HUES64 (cell line): Measurements from ENCODE around the gene NOTO.
"Not testable (repeated sequence)": the region's sequence is repeated elsewhere in the genome, so short reads cannot be mapped to it uniquely, and the experiment has no call there.

Experiments used
- H3K27ac ChIP-seq: 2 replicates; pipeline ENCODE4 v1.7.0; 2013; ENCODE audit warnings: low read depth, low read length, inconsistent platforms
- H3K27me3 ChIP-seq: 2 replicates; pipeline ENCODE4 v1.6.1; 2013; ENCODE audit warnings: mild to moderate bottlenecking, low read length; ENCODE audit not compliant: insufficient read depth
- H3K36me3 ChIP-seq: 2 replicates; pipeline ENCODE4 v1.6.1; 2013; ENCODE audit warnings: mild to moderate bottlenecking, low read length; ENCODE audit not compliant: insufficient read depth
- H3K4me1 ChIP-seq: 2 replicates; pipeline ENCODE4 v1.6.1; 2013; ENCODE audit warnings: mild to moderate bottlenecking, low read length, moderate library complexity; ENCODE audit not compliant: insufficient read depth
- H3K4me3 ChIP-seq: 2 replicates; pipeline ENCODE4 v1.5.1; 2013; ENCODE audit warnings: mild to moderate bottlenecking, low read length, moderate library complexity
- H3K9ac ChIP-seq: 2 replicates; pipeline ENCODE4 v1.6.1; 2013; ENCODE audit warnings: mild to moderate bottlenecking, low read depth, low read length
- H3K9me3 ChIP-seq: 2 replicates; pipeline ENCODE4 v1.6.1; 2013; ENCODE audit warnings: low read depth, low read length; ENCODE audit not compliant: insufficient read depth
- WGBS: fragments of 150-250, 120-280 bp; methylation state at CpG from one replicate; pipeline ENCODE4 v1.1.7; 2013; ENCODE audit warnings: missing lambda C conversion rate; 5-methylcytosine and 5-hydroxymethylcytosine counted together

Gene NOTO

GRCh38 chr2:73174244-73174643, 28.1 kb upstream of the NOTO start:
- H3K36me3 ChIP-seq, result no peaks in the 10 kb centered on the region
- peaks cover 66% of the 10 kb centered on the region for H3K27me3 ChIP-seq
- no peak overlapping the region for H3K9ac ChIP-seq
- H3K9me3 ChIP-seq, result no peaks in the 10 kb centered on the region
- whole genome bisulfite sequencing, result 88% methylated on average over 10 of the region's 10 CpGs
- no peak overlapping the region for H3K27ac ChIP-seq
- peaks cover 11% of the 10 kb centered on the region for H3K4me1 ChIP-seq
- no peak overlapping the region for H3K4me3 ChIP-seq

DNA sequence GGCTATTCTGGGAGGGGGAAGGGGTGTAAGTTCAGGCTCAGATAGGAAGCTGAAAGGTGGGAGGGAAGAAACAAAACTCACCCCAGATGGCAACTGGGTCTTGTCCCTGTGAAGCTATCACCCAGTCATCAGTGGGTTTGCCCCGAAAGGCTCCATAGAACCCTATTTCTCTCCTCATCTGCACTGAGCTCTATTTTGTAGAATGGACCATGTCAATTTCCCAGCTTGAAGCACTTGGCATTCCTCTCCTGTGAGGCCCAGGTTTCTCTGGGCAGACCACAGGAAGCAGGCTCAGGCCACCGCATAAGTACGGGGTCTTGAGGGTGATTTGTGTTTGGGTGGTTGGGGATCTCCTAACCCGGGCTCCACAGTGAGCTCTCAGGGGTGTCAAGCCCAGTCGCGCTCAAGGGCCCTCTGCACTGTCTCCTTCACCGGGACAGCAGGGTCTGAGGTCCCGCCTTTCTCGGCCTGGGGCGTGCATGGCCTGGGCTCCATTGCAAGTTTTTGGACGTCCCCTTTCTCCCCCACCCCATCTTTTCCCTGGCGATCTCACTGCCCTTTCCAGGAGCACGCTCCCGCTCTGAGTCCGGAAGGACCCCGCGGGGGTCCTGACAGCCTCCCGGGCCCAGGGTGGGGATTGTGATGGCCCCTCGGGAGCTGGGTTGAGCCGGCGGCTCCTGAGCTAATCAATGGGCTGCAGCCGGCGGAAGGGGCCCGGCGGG, 27.3 kb upstream of the NOTO start:
- peak overlapping the region; percentile 57 for H3K4me3 ChIP-seq
- no peaks in the 10 kb centered on the region for H3K9me3 ChIP-seq
- H3K27ac ChIP-seq, result no peak overlapping the region
- 0 out of 2 replicates have a peak overlapping the region, but pooled peaks have one; percentile 32 for H3K9ac ChIP-seq
- H3K4me1 ChIP-seq, result peaks cover 11% of the 10 kb centered on the region
- H3K36me3 ChIP-seq, result no peaks in the 10 kb centered on the region
- H3K27me3 ChIP-seq, result peaks cover 75% of the 10 kb centered on the region
- 6% methylated on average over 25 of the region's 25 CpGs for WGBS

GRCh38 chr2:73175663-73176204, 26.6 kb upstream of the NOTO start:
- peaks cover 80% of the 10 kb centered on the region for H3K27me3 ChIP-seq
- no peak overlapping the region for H3K27ac ChIP-seq
- H3K4me1 ChIP-seq, result peaks cover 11% of the 10 kb centered on the region
- H3K9ac ChIP-seq, result 0 out of 2 replicates have a peak overlapping the region, but pooled peaks have one; percentile 32
- under 1% methylated on average over 58 of the region's 59 CpGs for WGBS
- peak overlapping the region; percentile 57 for H3K4me3 ChIP-seq
- H3K9me3 ChIP-seq, result no peaks in the 10 kb centered on the region
- H3K36me3 ChIP-seq, result no peaks in the 10 kb centered on the region

DNA sequence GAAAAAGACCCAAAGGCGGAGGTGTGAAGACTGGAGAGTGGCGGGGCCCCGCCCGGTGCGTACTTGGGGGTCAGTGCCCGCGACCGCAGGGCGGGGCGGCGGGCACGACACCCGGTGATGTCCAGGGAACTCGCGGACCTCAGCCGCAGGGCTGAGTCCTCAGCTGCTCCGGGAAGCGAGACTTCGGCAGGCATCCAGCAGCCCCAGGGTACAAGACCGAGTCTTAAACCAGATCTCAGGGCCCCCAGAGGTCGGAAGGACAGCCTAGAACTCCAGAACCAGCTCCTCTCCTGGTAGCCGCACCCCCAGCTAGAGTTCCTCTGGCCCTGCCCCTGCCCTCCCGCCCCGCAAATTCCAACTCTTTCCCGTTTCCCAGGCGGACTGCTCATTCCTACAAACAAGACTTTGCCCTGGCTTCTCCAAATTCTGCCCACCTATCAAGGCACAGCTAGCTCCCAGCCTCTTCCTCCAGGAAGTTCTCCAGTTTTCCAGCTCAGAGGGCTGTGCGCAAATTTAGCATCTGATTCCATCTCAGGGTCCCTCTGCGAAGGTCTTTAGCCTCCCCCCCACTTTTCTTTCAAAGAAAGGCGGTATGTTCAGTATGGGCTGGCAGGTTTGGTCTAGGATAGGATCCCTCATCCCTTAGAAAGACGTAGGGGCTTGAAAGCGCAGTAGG, 26.0 kb upstream of the NOTO start:
- peaks cover 11% of the 10 kb centered on the region for H3K4me1 ChIP-seq
- H3K27ac ChIP-seq, result no peak overlapping the region
- H3K9me3 ChIP-seq, result no peaks in the 10 kb centered on the region
- peak overlapping the region; percentile 57 for H3K4me3 ChIP-seq
- no peak overlapping the region for H3K9ac ChIP-seq
- H3K36me3 ChIP-seq, result no peaks in the 10 kb centered on the region
- WGBS, result 2% methylated on average over 31 of the region's 31 CpGs
- peaks cover 80% of the 10 kb centered on the region for H3K27me3 ChIP-seq

DNA sequence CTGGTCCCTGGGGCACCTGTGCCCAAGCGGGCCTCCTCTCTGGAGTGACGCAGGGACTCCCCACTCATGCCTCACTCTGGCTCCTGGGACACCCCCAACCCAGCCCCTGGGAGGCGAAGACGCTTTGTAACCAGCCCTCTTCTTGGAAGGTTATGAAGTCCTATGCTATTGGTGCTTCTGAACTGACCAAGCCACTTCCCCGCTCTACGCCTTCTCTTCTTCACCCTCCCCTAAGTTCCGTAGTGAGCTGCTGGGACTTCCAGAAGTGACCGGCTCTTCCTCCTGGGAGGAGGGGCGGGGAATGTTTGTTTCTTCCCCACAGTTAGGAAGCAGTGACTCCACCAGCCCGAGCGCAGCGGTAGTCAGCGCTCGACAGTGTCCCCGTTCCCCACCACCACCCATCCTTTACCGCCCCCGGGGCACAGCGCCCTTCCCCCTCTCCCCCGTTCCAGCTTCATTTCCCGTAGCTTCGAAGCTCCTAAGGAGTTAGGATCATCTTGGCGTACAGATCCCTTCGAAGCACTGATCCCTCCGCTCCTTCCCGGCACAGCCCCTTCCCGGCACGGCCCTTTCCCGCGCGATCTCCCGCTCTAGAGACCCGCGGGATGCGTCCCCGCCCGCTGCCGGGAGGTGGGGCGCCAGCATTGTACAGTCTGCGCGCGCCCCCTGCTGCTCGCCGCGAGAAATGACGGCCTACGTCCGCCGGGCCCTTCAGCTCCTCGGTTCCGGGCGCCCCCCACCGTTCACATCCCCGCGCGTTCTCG, 25.3 kb upstream of the NOTO start:
- Histone ChIP-seq H3K4me3 (peak overlapping the region; percentile 57), H3K9me3 (no peaks in the 10 kb centered on the region), H3K27me3 (peaks cover 80% of the 10 kb centered on the region), H3K36me3 (no peaks in the 10 kb centered on the region), H3K27ac (no peak overlapping the region), H3K4me1 (peaks cover 11% of the 10 kb centered on the region), H3K9ac (no peak overlapping the region)
- WGBS, result under 1% methylated on average over 51 of the region's 56 CpGs

DNA sequence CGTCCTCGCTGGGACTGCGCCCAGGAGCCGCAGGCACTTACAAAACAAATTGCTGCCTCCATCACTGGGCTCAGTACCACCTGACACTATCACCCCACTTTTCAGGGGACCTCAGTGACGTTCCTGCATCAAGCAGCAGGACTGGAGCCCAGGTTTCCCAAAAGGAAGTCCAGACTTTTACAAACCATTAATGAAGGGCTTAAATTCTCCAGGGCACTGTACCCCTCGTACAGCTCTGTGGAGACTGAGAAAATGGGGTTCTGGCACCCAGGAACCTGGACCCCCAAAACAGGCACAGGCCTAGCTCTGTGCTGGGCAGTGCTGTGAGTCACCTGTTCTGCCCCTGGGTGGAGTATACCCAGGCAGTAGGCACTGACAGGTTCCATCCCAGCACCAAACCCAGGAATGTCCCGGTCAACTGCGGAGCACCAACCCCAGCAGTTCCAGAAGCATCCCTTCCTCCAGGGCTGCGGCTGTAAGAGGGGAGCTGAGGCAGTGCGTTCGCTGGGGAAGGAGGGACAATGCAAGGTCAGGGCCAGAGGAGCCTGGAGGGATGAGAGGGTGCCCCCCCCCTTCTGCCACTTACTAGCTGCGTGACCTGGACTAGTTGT, 24.6 kb upstream of the NOTO start:
- peaks cover 11% of the 10 kb centered on the region for H3K4me1 ChIP-seq
- H3K36me3 ChIP-seq, result no peaks in the 10 kb centered on the region
- 28% methylated on average over 12 of the region's 12 CpGs for WGBS
- no peak overlapping the region for H3K27ac ChIP-seq
- peak overlapping the region; percentile 57 for H3K4me3 ChIP-seq
- H3K9me3 ChIP-seq, result no peaks in the 10 kb centered on the region
- no peak overlapping the region for H3K9ac ChIP-seq
- H3K27me3 ChIP-seq, result peaks cover 80% of the 10 kb centered on the region

DNA sequence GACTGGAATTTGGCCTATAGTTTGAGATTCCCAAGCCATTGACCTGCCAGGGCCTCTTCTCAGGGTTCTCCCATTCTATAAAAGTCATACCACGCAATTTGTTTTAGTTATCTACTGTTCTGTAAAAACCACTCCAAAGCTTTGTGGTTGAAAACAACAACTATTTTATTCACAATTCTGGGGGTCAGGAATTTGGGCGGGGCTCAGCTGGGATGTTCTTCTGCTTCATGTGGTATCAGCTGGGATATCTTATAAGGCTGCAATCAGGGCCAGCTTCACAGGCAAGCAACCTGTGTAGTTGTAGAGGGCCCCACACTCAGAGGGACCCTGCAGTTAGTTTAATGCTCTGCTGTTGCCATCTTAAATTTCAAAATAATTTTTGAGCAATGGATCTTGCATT, 16.4 kb upstream of the NOTO start:
- no peak overlapping the region for H3K27ac ChIP-seq
- H3K4me1 ChIP-seq, result no peaks in the 10 kb centered on the region
- no peaks in the 10 kb centered on the region for H3K9me3 ChIP-seq
- 93% methylated on average over 2 of the region's 2 CpGs for WGBS
- H3K9ac ChIP-seq, result no peak overlapping the region
- no peaks in the 10 kb centered on the region for H3K36me3 ChIP-seq
- peaks cover 22% of the 10 kb centered on the region for H3K27me3 ChIP-seq
- H3K4me3 ChIP-seq, result no peak overlapping the region

- peaks cover 11% of the 10 kb centered on the region for H3K4me1 ChIP-seq
- H3K27me3 ChIP-seq, result peaks cover 17% of the 10 kb centered on the region
- H3K36me3 ChIP-seq, result no peaks in the 10 kb centered on the region
- H3K27ac ChIP-seq, result no peak overlapping the region
- no peaks in the 10 kb centered on the region for H3K9me3 ChIP-seq
- H3K9ac ChIP-seq, result no peak overlapping the region
- 46% methylated on average over 2 of the region's 2 CpGs for WGBS
- H3K4me3 ChIP-seq, result no peak overlapping the region
These were observed 14.8 kb upstream of the NOTO start for GRCh38 chr2:73187549-73187948.

- H3K9me3 ChIP-seq, result no peaks in the 10 kb centered on the region
- H3K4me1 ChIP-seq, result peaks cover under 1% of the 10 kb centered on the region; the same call in 1 of the 2 replicates
- H3K9ac ChIP-seq, result no peak overlapping the region
- H3K27me3 ChIP-seq, result peaks cover 16% of the 10 kb centered on the region
- H3K27ac ChIP-seq, result no peak overlapping the region
- no peaks in the 10 kb centered on the region for H3K36me3 ChIP-seq
- no peak overlapping the region for H3K4me3 ChIP-seq
These were observed 4.8 kb upstream of the NOTO start for GRCh38 chr2:73197579-73197978.

DNA sequence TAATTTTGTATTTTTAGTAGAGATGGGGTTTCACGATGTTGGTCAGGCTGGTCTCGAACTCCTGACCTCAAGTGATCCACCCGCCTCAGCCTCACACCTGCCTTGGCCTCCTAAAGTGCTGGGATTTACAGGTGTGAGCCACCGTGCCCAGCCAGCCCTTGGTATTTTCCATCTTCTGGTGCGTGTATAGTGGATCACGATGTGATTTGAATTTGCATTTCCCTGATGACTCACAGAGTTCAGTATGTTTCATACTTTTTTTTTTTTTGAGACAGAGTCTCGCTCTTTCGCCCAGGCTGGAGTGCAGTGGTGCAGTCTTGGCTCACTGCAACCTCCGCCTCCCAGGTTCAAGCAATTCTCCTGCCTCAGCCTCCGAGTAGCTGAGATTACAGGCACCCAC, 2.1 kb upstream of the NOTO start:
- not testable (repeated sequence) for H3K27ac ChIP-seq, H3K9ac ChIP-seq, H3K4me3 ChIP-seq, H3K36me3 ChIP-seq, H3K9me3 ChIP-seq, H3K4me1 ChIP-seq
- 93% methylated on average over 10 of the region's 10 CpGs for WGBS
- peaks cover 42% of the 10 kb centered on the region for H3K27me3 ChIP-seq
